Body of pancreas (tissue), 4 donors: ENCODE data around the gene KRTAP10-12. TPM values are rescaled to one million over a fixed set of nuclear protein-coding genes. Genes with fewer than 3 reads are reported as not detected.

ENCODE experiments used
- ATAC-seq: fragments of 150-250 bp; one replicate; pipeline ENCODE4 v1.9.1; 2016
- DNase-seq, 4 donors: peaks; one replicate each; pipeline ENCODE4 v3.0.0-alpha.2; 2019
- H3K27ac ChIP-seq, 4 donors: fragments of 200-600 bp; sonication (generic); 1 replicate in 3 of 4; 2 replicates in 1 of 4; pipeline versions ENCODE4 v1.5.1 to v1.6.1; 2016 to 2019; ENCODE audit warnings: mild to moderate bottlenecking in 1 of 4, mixed read lengths in 1 of 4, moderate library complexity in 1 of 4
- H3K27me3 ChIP-seq, 2 donors: fragments of 200-600 bp; sonication (generic); one replicate each; pipeline ENCODE4 v1.6.0; 2016; ENCODE audit warnings: mild to moderate bottlenecking in 1 of 2
- H3K36me3 ChIP-seq, 2 donors: fragments of 200-600 bp; sonication (generic); replicated peaks in 1 of 2; 2 replicates each; pipeline ENCODE4 v1.5.1; 2016; ENCODE audit warnings: low read depth in 2 of 2; ENCODE audit not compliant: insufficient read depth in 1 of 2
- H3K4me1 ChIP-seq: fragments of 200-600 bp; sonication (generic); one replicate; pipeline ENCODE4 v1.6.0; 2016
- H3K4me3 ChIP-seq, 2 donors: fragments of 200-600 bp; sonication (generic); 1 replicate in 1 of 2; 2 replicates in 1 of 2; pipeline ENCODE4 v1.5.1; 2016 to 2019
- H3K9me3 ChIP-seq, 3 donors: fragments of 200-600 bp; sonication (generic); 1 replicate in 2 of 3; 2 replicates in 1 of 3; pipeline ENCODE4 v1.5.1; 2016
- POLR2A ChIP-seq, 3 donors: fragments of 450-650 bp; IDR thresholded peaks; one replicate each; pipeline ENCODE4 v1.6.1; 2016; ENCODE audit warnings: antibody characterized with exemption in 3 of 3, mild to moderate bottlenecking in 2 of 3
- WGBS, 2 donors: methylation state at CpG; one replicate each; pipeline ENCODE4 v1.1.5; 2017; 5-methylcytosine and 5-hydroxymethylcytosine counted together
- intact Hi-C: fragments of 100-400 bp; cut with DNase I; formaldehyde crosslinking; loops from one replicate; pipeline ENCODE4 v1.15.1; 2023
- total RNA-seq, 2 donors: library from RNA; depleted of rRNA; stranded (reverse); fragments of >200 nt; gene quantifications; one replicate each; pipeline ENCODE4 v1.1.0, GENCODE V29; 2016
- TF ChIP-seq, protein P1 (sequence below), 7 experiments: fragments of 450-650 bp in 4 of 7; fragments of 200-600 bp in 3 of 7; sonication (generic) in 3 of 7; IDR thresholded peaks; one replicate each; pipeline ENCODE4 v1.5.1; 2016 to 2019; ENCODE audit warnings: antibody characterized with exemption in 7 of 7

Gene KRTAP10-12
- total RNA-seq, 2 donors from 2014 or later = not detected

DNA sequence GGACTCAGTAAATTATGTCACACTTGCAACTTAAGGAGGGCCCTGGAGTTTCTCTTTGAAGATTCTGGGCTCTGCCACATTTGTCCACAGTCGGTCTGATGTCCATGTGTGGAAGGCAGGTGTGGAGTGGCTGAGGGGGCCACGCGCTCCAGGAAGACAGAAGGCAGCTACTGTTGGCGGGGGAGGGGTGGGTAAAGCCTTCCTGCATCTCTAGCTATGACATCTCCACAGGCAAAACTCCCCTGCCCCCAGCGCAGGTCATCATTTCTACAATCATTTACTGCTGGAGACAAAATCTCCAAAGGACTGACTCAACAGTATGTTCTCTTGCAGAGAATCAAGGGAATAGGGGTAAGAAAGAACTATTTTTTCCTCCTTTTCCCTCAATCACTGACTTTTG, 25.8 kb downstream of the KRTAP10-12 start:
- intact Hi-C loops = no loop called here
- ATAC-seq = no peak
- Histone ChIP-seq H3K27me3 (peaks cover 0 to 11% of the 10 kb centered on the region in 2 donors), H3K4me1 (no peaks in the 10 kb centered on the region), H3K9me3 (no peaks in the 10 kb centered on the region), H3K36me3 (no peaks in the 10 kb centered on the region), H3K27ac (no peak overlapping the region), H3K4me3 (no peak overlapping the region)
- no peak for DNase-seq
- TF ChIP-seq, protein P1, sequence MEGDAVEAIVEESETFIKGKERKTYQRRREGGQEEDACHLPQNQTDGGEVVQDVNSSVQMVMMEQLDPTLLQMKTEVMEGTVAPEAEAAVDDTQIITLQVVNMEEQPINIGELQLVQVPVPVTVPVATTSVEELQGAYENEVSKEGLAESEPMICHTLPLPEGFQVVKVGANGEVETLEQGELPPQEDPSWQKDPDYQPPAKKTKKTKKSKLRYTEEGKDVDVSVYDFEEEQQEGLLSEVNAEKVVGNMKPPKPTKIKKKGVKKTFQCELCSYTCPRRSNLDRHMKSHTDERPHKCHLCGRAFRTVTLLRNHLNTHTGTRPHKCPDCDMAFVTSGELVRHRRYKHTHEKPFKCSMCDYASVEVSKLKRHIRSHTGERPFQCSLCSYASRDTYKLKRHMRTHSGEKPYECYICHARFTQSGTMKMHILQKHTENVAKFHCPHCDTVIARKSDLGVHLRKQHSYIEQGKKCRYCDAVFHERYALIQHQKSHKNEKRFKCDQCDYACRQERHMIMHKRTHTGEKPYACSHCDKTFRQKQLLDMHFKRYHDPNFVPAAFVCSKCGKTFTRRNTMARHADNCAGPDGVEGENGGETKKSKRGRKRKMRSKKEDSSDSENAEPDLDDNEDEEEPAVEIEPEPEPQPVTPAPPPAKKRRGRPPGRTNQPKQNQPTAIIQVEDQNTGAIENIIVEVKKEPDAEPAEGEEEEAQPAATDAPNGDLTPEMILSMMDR (IDR thresholded peaks at IDR 0.05) = no peak
- TF ChIP-seq POLR2A (IDR thresholded peaks at IDR 0.05) = no peak
- WGBS, 2 donors = 64 to 77% methylated on average over 5 of the region's 5 CpGs

DNA sequence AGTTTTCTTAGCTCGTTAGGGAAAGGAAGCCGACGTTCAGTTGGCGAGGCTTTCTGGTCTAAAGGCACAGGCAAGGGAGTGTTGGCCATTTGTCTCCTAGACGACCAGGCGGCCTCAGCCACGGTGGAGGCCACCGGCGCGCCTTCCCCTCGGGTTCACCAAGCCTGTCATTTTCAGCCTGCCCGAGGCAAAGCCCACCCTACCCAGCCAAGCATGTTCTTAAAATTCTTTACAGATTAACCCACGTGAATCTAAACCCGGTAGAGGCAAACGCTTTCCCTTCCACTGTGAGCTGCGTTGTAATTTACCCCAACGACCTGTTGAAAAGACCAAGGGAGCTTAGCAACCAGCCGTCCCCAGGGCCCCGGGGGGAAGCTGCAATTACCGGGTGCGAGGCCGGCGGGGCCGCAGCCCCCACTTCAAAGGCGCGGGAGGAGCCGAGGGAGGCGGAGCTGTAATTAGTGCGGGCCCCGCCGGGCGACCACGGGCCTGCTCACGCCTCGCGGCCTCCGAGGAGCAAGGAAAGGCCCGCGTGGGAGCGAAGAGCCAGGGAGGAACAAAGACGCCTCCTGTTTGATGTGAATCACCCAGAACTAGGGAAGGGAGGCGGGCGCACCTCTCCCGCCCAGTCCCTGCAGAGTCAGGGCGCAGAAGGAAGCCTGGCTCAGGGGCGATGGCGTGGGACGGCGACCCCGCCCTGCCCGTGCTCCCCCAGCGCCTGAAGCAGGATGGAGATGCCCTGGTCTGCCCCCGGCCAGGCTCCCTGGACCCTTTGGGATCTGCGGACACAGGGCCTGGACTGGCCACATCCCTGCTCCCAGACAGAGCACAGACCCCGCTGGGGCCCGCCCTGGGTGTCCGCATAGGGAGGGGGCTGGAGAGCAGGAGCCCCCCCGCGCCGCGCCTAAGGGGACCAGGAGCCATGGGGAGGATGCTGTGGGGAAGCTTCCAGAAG, 26.5 kb downstream of the KRTAP10-12 start:
- TF ChIP-seq, protein P1 (IDR thresholded peaks at IDR 0.05) = no peak
- no peak for TF ChIP-seq POLR2A (IDR thresholded peaks at IDR 0.05)
- Histone ChIP-seq H3K27me3 (peaks cover 0 to 11% of the 10 kb centered on the region in 2 donors), H3K4me1 (no peaks in the 10 kb centered on the region), H3K27ac (no peak overlapping the region), H3K9me3 (no peaks in the 10 kb centered on the region), H3K4me3 (no peak overlapping the region), H3K36me3 (no peaks in the 10 kb centered on the region)
- 23% methylated on average over 48 to 58 of the region's 61 CpGs for WGBS, 2 donors
- ATAC-seq (no peak), DNase-seq (no peak)
- intact Hi-C loops = no loop called here

DNA sequence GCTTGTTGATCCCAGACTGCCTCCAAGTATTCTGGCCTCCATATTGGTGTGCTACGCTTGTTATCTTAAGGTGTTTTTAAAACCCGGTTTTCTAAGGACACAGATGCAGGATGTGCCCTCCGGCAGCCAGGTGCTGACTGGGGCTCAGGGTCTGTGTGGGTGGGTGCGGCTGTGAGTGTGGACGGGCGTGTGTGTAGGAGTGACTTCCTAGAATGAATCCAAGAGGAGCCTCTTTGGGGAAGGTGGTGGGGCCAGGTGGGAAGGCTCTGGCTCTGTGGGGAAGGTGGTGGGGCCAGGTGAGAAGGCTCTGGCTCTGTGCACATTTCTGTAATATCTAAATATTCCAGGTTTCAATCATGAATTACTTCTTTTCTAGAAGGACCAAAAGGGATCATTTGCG, 27.2 kb downstream of the KRTAP10-12 start:
- H3K27me3 ChIP-seq = peaks cover 0 to 11% of the 10 kb centered on the region in 2 donors
- no peaks in the 10 kb centered on the region for H3K9me3 ChIP-seq
- no peak for TF ChIP-seq POLR2A (IDR thresholded peaks at IDR 0.05)
- TF ChIP-seq, protein P1 (IDR thresholded peaks at IDR 0.05) = no peak
- no peak overlapping the region for H3K27ac ChIP-seq
- DNase-seq (no peak), ATAC-seq (no peak)
- H3K36me3 ChIP-seq = no peaks in the 10 kb centered on the region
- WGBS, 2 donors = 70 to 77% methylated on average over 7 of the region's 7 CpGs
- intact Hi-C loops = no loop called here
- H3K4me3 ChIP-seq = no peak overlapping the region
- no peaks in the 10 kb centered on the region for H3K4me1 ChIP-seq

DNA sequence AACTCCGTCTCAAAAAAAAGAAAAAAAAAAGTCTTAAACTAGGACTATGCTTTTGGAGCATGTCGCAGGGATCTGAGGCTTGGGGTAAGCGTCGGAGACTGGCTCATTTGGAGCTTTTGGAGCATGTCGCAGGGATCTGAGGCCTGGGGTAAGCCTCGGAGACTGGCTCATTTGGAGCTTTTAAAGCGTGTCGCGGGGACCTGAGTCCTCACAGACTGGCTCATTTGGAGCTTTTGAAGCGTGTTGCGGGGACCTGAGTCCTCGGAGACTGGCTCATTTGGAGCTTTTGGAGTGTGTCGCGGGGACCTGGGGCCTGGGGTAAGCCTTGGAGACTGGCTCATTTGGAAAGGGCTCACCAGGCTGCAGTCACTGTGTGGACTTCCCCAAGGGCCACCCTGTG, 28.0 kb downstream of the KRTAP10-12 start:
- H3K4me1 ChIP-seq = no peaks in the 10 kb centered on the region
- H3K27ac ChIP-seq = no peak overlapping the region
- WGBS, 2 donors = 73 to 80% methylated on average over 11 to 14 of the region's 14 CpGs
- H3K36me3 ChIP-seq = no peaks in the 10 kb centered on the region
- H3K4me3 ChIP-seq = no peak overlapping the region
- ATAC-seq = no peak
- H3K9me3 ChIP-seq = no peaks in the 10 kb centered on the region
- DNase-seq = no peak
- TF ChIP-seq, protein P1 (IDR thresholded peaks at IDR 0.05) = no peak
- no peak for TF ChIP-seq POLR2A (IDR thresholded peaks at IDR 0.05)
- H3K27me3 ChIP-seq = peaks cover 0 to 11% of the 10 kb centered on the region in 2 donors
- intact Hi-C loops = no loop called here
